ENCODE results near the gene GNAI2.

GNAI2 gene

DNA sequence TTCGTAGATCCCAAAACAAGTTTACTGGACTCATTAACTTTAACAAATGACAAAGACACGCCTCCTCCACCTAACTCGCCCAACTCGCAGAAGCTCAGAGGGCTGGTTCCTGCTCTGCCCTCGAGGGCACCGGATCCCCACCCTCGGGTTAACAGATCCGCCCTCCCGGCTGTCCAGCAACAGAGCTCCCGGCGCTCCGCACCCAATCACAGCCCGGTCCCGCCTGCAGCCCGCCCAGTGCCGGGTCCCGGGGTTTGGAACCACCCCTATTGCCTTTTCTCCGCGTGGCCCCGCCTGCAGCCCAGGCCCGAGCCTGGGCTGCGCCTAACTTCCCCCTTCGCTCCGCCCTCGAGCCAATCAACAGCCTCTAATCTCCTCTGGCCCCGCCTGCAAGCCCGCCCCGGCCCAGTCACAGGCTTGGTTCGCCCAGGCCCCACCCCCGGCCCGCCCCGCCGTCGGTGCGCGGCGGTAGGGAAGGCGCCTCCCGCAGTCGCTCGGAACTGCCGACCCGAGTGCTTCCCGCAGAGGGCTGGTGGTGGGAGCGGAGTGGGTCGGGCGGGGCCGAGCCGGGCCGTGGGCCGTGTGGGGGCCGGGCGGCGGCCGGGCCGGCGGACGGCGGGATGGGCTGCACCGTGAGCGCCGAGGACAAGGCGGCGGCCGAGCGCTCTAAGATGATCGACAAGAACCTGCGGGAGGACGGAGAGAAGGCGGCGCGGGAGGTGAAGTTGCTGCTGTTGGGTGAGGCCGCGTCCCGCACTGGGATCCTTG is at the start of gene GNAI2:
Gene GNAI2, plus strand, starts transcription at position 489 of the 768 bp plus-strand sequence. Its CDS starts 132 bp downstream, at position 621.
- TF ChIP-seq, protein P1, sequence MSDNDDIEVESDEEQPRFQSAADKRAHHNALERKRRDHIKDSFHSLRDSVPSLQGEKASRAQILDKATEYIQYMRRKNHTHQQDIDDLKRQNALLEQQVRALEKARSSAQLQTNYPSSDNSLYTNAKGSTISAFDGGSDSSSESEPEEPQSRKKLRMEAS (IDR thresholded peaks at IDR 0.05) = peak; percentile 26
- TF ChIP-seq CEBPB (IDR thresholded peaks at IDR 0.05) (no peak), CREB1 (IDR thresholded peaks at IDR 0.05; ENCODE audit: low read depth) (0 out of 2 replicates have a peak, but pooled peaks have one; percentile 11), TAF1 (IDR thresholded peaks at IDR 0.05; ENCODE audit: low read depth) (peak; percentile 78; the same call in 1 of the 2 replicates)
- TF ChIP-seq, protein P2, sequence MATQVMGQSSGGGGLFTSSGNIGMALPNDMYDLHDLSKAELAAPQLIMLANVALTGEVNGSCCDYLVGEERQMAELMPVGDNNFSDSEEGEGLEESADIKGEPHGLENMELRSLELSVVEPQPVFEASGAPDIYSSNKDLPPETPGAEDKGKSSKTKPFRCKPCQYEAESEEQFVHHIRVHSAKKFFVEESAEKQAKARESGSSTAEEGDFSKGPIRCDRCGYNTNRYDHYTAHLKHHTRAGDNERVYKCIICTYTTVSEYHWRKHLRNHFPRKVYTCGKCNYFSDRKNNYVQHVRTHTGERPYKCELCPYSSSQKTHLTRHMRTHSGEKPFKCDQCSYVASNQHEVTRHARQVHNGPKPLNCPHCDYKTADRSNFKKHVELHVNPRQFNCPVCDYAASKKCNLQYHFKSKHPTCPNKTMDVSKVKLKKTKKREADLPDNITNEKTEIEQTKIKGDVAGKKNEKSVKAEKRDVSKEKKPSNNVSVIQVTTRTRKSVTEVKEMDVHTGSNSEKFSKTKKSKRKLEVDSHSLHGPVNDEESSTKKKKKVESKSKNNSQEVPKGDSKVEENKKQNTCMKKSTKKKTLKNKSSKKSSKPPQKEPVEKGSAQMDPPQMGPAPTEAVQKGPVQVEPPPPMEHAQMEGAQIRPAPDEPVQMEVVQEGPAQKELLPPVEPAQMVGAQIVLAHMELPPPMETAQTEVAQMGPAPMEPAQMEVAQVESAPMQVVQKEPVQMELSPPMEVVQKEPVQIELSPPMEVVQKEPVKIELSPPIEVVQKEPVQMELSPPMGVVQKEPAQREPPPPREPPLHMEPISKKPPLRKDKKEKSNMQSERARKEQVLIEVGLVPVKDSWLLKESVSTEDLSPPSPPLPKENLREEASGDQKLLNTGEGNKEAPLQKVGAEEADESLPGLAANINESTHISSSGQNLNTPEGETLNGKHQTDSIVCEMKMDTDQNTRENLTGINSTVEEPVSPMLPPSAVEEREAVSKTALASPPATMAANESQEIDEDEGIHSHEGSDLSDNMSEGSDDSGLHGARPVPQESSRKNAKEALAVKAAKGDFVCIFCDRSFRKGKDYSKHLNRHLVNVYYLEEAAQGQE (IDR thresholded peaks at IDR 0.05; ENCODE audit: low read depth) = no peak

DNA sequence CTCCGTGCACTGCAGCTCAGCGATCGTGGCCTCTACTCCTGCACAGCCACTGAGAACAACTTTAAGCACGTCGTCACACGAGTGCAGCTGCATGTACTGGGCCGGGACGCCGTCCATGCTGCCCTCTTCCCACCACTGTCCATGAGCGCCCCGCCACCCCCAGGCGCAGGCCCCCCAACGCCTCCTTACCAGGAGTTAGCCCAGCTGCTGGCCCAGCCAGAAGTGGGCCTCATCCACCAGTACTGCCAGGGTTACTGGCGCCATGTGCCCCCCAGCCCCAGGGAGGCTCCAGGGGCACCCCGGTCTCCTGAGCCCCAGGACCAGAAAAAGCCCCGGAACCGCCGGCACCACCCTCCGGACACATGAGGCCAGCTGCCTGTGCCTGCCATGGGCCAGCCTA is 48.3 kb upstream of the GNAI2 start:
- TF ChIP-seq TAF1 (IDR thresholded peaks at IDR 0.05; ENCODE audit: low read depth) = no peak
- TF ChIP-seq, protein P3, sequence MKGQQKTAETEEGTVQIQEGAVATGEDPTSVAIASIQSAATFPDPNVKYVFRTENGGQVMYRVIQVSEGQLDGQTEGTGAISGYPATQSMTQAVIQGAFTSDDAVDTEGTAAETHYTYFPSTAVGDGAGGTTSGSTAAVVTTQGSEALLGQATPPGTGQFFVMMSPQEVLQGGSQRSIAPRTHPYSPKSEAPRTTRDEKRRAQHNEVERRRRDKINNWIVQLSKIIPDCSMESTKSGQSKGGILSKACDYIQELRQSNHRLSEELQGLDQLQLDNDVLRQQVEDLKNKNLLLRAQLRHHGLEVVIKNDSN (IDR thresholded peaks at IDR 0.05) = no peak
- TF ChIP-seq TEAD4 (IDR thresholded peaks at IDR 0.05) = no peak
- no peak for TF ChIP-seq RAD21 (IDR thresholded peaks at IDR 0.05; ENCODE audit: low read depth)

DNA sequence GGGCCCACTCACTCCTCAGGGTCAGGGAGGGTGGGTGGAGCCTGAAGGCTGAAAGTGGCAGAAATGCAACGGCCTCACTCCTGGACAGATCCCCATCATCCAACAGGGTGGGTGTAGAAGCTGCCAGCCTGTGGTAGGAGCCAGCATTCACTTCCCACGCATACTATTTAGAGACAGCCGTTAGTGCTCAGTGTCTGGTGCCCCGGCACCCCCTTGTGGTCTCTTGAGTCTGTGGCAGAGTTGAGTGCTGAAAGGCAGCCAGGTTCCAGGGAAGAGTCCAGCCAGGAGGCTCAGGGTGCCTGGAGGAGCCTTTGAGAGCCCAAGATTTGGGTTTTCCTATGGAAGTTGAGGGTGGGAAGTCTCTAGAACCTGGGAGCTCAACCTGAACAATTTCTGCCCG is 46.7 kb upstream of the GNAI2 start:
- TF ChIP-seq TCF12 (IDR thresholded peaks at IDR 0.05; ENCODE audit: low read depth) (no peak), FOXM1 (IDR thresholded peaks at IDR 0.05; ENCODE audit: borderline replicate concordance, low read depth) (no peak), RAD21 (IDR thresholded peaks at IDR 0.05; ENCODE audit: low read depth) (peak; percentile 99), TEAD4 (IDR thresholded peaks at IDR 0.05) (no peak), EGR1 (IDR thresholded peaks at IDR 0.05) (no peak), YY1 (IDR thresholded peaks at IDR 0.05; ENCODE audit: low read depth) (no peak), NFIC (IDR thresholded peaks at IDR 0.05) (no peak), CEBPB (IDR thresholded peaks at IDR 0.05) (no peak), EP300 (IDR thresholded peaks at IDR 0.05; ENCODE audit: borderline replicate concordance) (no peak), TAF1 (IDR thresholded peaks at IDR 0.05; ENCODE audit: low read depth) (no peak), ZBTB7A (IDR thresholded peaks at IDR 0.05; ENCODE audit: low read depth) (no peak)
- TF ChIP-seq, protein P1 (IDR thresholded peaks at IDR 0.05) = 0 out of 2 replicates have a peak, but pooled peaks have one; percentile 31
- TF ChIP-seq, protein P2 (IDR thresholded peaks at IDR 0.05; ENCODE audit: low read depth) = no peak
- TF ChIP-seq, protein P3 (IDR thresholded peaks at IDR 0.05) = no peak

DNA sequence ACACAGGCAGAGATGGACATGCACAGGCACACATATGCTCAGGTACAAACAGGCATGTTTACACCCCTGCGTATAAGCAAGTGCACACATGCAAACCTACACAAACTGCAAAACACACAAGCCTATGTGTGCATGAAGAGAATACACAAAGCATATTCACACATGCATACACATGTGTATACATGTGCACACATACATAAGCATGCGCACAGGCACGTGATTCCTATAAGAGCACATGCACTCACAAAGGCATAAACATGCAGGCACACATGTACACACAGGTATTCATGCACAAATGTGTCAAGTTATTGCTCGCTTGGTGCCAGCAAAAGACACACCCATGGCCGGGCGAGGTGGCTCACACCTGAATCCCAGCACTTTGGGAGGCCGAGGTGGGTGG is 46.0 kb upstream of the GNAI2 start:
- no peak for TF ChIP-seq CEBPB (IDR thresholded peaks at IDR 0.05)
- no peak for TF ChIP-seq EP300 (IDR thresholded peaks at IDR 0.05; ENCODE audit: borderline replicate concordance)
- no peak for TF ChIP-seq YY1 (IDR thresholded peaks at IDR 0.05; ENCODE audit: low read depth)

DNA sequence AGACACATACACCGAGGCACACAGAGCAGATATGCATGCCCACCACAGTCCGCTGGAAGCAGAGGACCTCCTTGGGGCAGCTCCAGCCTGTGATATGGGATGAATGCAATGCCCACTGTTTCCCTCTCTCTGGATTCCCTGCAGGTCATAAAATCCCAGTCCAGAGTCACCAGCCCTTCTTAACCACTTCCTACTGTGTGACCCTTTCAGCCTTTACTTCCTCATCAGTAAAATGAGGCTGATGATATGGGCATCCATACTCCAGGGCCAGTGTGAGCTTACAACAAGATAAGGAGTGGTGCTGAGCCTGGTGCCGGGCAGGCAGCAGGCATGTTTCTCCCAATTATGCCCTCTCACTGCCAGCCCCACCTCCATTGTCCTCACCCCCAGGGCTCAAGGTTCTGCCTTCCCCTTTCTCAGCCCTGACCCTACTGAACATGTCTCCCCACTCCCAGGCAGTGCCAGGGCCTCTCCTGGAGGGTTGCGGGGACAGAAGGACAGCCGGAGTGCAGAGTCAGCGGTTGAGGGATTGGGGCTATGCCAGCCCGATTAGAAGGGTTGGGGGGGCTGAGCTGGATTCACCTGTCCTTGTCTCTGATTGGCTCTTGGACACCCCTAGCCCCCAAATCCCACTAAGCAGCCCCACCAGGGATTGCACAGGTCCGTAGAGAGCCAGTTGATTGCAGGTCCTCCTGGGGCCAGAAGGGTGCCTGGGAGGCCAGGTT is 44.9 kb upstream of the GNAI2 start, which contains the start of gene GNAT1:
Gene GNAT1, plus strand, starts transcription at position 675 of the 725 bp plus-strand sequence. CDS start 116 bp downstream, outside the sequence.
- TF ChIP-seq RAD21 (IDR thresholded peaks at IDR 0.05; ENCODE audit: low read depth) = no peak
- no peak for TF ChIP-seq CEBPB (IDR thresholded peaks at IDR 0.05)
- TF ChIP-seq, protein P3 (IDR thresholded peaks at IDR 0.05) = no peak
- TF ChIP-seq, protein P1 (IDR thresholded peaks at IDR 0.05) = no peak
- TF ChIP-seq TEAD4 (IDR thresholded peaks at IDR 0.05) = no peak
- no peak for TF ChIP-seq EGR1 (IDR thresholded peaks at IDR 0.05)
- TF ChIP-seq ZBTB7A (IDR thresholded peaks at IDR 0.05; ENCODE audit: low read depth) = no peak
- TF ChIP-seq YY1 (IDR thresholded peaks at IDR 0.05; ENCODE audit: low read depth) = no peak
- TF ChIP-seq TAF1 (IDR thresholded peaks at IDR 0.05; ENCODE audit: low read depth) = no peak
- TF ChIP-seq TCF12 (IDR thresholded peaks at IDR 0.05; ENCODE audit: low read depth) = no peak
- TF ChIP-seq NFIC (IDR thresholded peaks at IDR 0.05) = no peak
- TF ChIP-seq FOXM1 (IDR thresholded peaks at IDR 0.05; ENCODE audit: borderline replicate concordance, low read depth) = no peak
- TF ChIP-seq CREB1 (IDR thresholded peaks at IDR 0.05; ENCODE audit: low read depth) = no peak
- TF ChIP-seq EP300 (IDR thresholded peaks at IDR 0.05; ENCODE audit: borderline replicate concordance) = no peak
